SK-N-MC (cell line): ENCODE measurements around the gene LUZP2.

Experiments
- EZH2 ChIP-seq: fragments of 200-600 bp; sonication (generic); IDR thresholded peaks from one replicate; pipeline ENCODE4 v1.6.1; 2017; ENCODE audit warnings: antibody characterized with exemption
- FOXP2 ChIP-seq: optimal IDR thresholded peaks from 2 replicates; pipeline ENCODE3; 2011; ENCODE audit warnings: mild to moderate bottlenecking, moderate library complexity; ENCODE audit not compliant: insufficient read depth; ENCODE audit errors: extremely low read length, control extremely low read depth
- POLR2AphosphoS5 ChIP-seq: IDR thresholded peaks from 2 replicates; pipeline ENCODE4 v1.6.1; 2012; ENCODE audit warnings: mild to moderate bottlenecking, low read depth, low read length, borderline replicate concordance

DNA sequence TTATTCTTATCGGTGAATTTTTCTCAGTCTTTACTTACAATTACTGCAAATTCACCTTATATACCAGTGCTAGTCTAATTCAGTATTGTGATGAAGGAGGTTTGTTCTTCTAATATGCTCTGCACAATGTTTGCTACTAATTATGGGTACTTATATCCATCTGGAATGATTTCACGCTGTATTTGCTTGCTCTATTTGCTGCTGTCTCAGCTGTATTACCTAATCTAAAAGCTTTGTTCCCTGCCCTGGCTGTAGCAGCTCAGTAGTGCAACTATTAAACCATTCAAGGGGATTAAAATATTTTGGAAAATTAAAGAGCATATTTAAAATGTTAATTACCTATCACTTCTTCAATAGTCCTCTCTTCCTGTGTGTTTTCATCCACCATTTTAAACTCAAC lies 375.3 kb downstream of the LUZP2 start:
- TF ChIP-seq POLR2AphosphoS5 (no peak), EZH2 (no peak), FOXP2 (no peak)
